ENCODE results near the gene INCA1. TPM values are rescaled to one million over a fixed set of nuclear protein-coding genes. Genes with fewer than 3 reads are reported as not detected.
A peak's percentile ranks its signal among the peaks of the same experiment; 100 is the strongest.

The INCA1 gene
- total and polyA plus RNA-seq, 8 donors: 0.28 to 2.4 (median 0.41) TPM

GRCh38 chr17:4969551-4970173, 27.7 kb downstream of the INCA1 start:
- ATAC-seq: no peak
- WGBS, 2 donors: 81 to 87% methylated on average over 16 of the region's 16 CpGs
- H3K9me3 ChIP-seq: no peaks in the 10 kb centered on the region

GRCh38 chr17:4969047-4969550, 28.2 kb downstream of the INCA1 start:
- Histone ChIP-seq H3K4me1 (peaks cover 0 to 19% (median 10%) of the 10 kb centered on the region in 3 donors), H3K27ac (peak overlapping the region in 3 of 4 donors; percentile 29 to 96 (median 92)), H3K36me3 (peaks cover 0 to 9% (median 0%) of the 10 kb centered on the region in 3 donors), H3K4me3 (peak overlapping the region in 2 of 4 donors; percentile 71 to 74), H3K9me3 (no peaks in the 10 kb centered on the region), H3K27me3 (no peaks in the 10 kb centered on the region)
- 86 to 90% methylated on average over 15 of the region's 15 CpGs for WGBS, 2 donors
- ATAC-seq: no peak
- no peak for FAIRE-seq
- DNase-seq: no peak
- intact Hi-C loops (cut with DNase I): no loop called here
- TF ChIP-seq, protein P1, sequence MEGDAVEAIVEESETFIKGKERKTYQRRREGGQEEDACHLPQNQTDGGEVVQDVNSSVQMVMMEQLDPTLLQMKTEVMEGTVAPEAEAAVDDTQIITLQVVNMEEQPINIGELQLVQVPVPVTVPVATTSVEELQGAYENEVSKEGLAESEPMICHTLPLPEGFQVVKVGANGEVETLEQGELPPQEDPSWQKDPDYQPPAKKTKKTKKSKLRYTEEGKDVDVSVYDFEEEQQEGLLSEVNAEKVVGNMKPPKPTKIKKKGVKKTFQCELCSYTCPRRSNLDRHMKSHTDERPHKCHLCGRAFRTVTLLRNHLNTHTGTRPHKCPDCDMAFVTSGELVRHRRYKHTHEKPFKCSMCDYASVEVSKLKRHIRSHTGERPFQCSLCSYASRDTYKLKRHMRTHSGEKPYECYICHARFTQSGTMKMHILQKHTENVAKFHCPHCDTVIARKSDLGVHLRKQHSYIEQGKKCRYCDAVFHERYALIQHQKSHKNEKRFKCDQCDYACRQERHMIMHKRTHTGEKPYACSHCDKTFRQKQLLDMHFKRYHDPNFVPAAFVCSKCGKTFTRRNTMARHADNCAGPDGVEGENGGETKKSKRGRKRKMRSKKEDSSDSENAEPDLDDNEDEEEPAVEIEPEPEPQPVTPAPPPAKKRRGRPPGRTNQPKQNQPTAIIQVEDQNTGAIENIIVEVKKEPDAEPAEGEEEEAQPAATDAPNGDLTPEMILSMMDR (IDR thresholded peaks at IDR 0.05): no peak

More at GRCh38 chr17:4969551-4970173, 27.7 kb downstream of the INCA1 start:
- Histone ChIP-seq H3K27ac (peak overlapping the region in 1 of 4 donors; percentile 4), H3K36me3 (peaks cover 0 to 9% (median 0%) of the 10 kb centered on the region in 3 donors), H3K27me3 (no peaks in the 10 kb centered on the region), H3K4me1 (peaks cover 0 to 19% (median 10%) of the 10 kb centered on the region in 3 donors), H3K4me3 (no peak overlapping the region)
- DNase-seq: no peak
- TF ChIP-seq, protein P1 (IDR thresholded peaks at IDR 0.05): no peak
- no peak for FAIRE-seq
- intact Hi-C loops (cut with DNase I): no loop called here

DNA sequence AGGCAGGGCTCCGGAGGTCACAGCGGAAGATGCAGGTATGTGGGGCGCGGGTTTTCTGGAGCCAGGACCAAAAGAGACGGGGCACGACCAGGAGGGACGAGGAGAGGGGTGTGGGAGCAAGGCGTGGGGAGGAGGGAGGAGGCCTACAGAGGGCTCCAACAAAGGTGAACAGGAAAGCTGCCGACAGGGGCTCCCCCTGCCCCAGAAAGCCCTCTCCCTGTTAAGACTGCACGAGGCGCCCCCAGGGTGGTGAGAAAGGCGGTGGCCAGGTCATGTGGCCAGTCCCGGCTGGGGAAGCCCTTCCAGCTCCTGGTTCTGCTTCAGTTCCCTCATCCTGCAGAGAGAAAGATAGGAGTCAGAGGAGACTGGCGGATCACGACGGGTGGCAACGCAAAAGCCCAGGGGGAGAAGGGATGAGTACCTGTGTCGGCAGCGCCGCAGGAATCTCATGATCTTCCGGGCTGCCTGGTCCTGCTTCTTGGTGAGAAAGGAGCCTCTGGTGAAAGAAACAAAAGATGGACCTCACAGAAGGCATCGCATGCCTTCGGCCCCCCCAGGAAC, 28.8 kb downstream of the INCA1 start:
- Histone ChIP-seq H3K36me3 (peaks cover 0 to 9% (median 0%) of the 10 kb centered on the region in 3 donors), H3K27ac (peak overlapping the region; percentile 88 to 96 (median 92)), H3K4me3 (peak overlapping the region; percentile 37 to 74 (median 61)), H3K4me1 (peaks cover 0 to 19% (median 10%) of the 10 kb centered on the region in 3 donors), H3K27me3 (no peaks in the 10 kb centered on the region), H3K9me3 (no peaks in the 10 kb centered on the region)
- DNase-seq: peak in 1 of 6 donors; percentile 52
- intact Hi-C loops (cut with DNase I): no loop called here
- TF ChIP-seq, protein P1 (IDR thresholded peaks at IDR 0.05): no peak
- no peak for FAIRE-seq
- no peak for ATAC-seq
- 42 to 43% methylated on average over 23 of the region's 23 CpGs for WGBS, 2 donors

GRCh38 chr17:4967539-4968485, 29.5 kb downstream of the INCA1 start, which contains the start of gene SPAG7:
TSS of gene SPAG7 (minus strand) at chr17:4967817. CDS start at chr17:4967804, 13 bp downstream.
- no peaks in the 10 kb centered on the region for H3K9me3 ChIP-seq
- 1% methylated on average over 66 of the region's 66 CpGs for WGBS, 2 donors
- H3K27ac ChIP-seq: peak within 1 kb of the TSS; percentile 88 to 96 (median 92)
- TF ChIP-seq, protein P1 (IDR thresholded peaks at IDR 0.05): no peak
- H3K36me3 ChIP-seq: peaks cover 0 to 8% (median 0%) of the 10 kb centered on the region in 3 donors
- H3K4me3 ChIP-seq: peak within 1 kb of the TSS; percentile 51 to 74 (median 72)
- peak; percentile 94 to 97 (median 96) for DNase-seq
- ATAC-seq: peak; percentile 81 to 88 (median 84)
- FAIRE-seq: peak; percentile 80
- H3K27me3 ChIP-seq: no peaks in the 10 kb centered on the region
- peaks cover 0 to 19% (median 10%) of the 10 kb centered on the region in 3 donors for H3K4me1 ChIP-seq
- intact Hi-C loops (cut with DNase I): no loop called here

Measured in pancreas (tissue), 10 donors.